Glomerular visceral epithelial cell (primary cell): ENCODE results near the gene CENPU.
"Not testable (repeated sequence)": the region's sequence is repeated elsewhere in the genome, so short reads cannot be mapped to it uniquely, and the experiment has no call there.

Experiments used
- DNase-seq: peaks from one replicate; pipeline ENCODE4 v3.0.0-alpha.2; 2016; ENCODE audit errors: extremely low spot score

CENPU gene

DNA sequence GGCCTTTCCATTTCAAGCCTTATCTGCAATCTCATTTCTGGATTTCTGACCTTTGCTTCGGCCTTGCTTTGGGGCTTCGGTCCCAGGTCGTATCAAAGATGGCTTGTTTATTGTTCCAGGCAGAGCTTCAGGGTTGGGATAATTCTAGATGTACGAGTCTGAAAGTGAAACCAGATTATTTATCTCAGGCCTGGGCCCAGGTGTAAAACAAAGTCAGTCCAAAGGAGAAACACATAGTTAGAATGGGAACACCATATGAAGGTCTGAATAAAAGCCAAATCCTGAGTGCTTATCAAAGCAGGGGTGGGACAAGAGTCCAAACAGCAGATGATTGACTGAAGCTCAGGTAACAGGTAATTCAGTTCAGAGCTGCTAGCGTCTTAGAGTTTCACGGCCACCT is 67.2 kb downstream of the CENPU start:
- no peak for DNase-seq

GRCh38 chr4:184664445-184665210 is 69.3 kb downstream of the CENPU start:
- DNase-seq = no peak

GRCh38 chr4:184662236-184662635 is 71.7 kb downstream of the CENPU start:
- DNase-seq = no peak

DNA sequence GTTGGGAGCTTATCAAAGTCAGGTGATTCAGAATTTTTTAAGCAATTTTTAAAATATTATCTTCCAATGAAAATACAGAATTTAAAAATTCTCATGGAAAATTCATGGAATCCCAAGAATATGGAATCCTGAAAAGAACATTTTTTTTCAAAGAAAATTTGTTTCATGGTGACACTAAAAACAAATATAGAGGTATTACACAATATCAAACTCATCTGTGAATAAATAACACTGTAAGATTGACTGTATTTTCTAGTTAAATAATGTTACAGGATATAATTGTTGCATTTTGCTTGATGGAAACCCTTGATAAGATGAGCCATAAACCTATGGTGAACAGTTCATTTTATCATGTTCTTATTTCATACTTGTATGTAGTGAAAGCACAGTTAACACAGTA is 72.9 kb downstream of the CENPU start:
- DNase-seq = no peak

DNA sequence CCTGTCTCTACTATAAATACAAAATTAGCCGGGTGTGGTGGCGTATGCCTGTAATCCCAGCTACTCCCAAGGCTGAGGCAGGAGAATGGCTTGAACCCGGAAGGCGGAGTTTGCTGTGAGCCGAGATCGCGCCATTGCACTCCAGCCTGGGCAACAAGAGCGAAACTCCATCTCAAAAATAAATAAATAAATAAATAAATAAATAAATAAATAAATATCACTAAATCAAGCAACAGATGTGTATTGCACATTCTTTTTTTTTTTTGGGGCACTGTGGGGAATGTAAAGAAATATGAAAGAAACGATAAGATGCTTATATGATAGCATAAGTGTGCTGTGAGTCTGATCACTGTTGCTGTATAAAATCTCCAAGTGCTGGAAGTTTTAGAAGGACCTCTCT is 76.1 kb downstream of the CENPU start:
- not testable (repeated sequence) for DNase-seq

GRCh38 chr4:184657144-184657543 is 76.8 kb downstream of the CENPU start:
- DNase-seq = no peak

GRCh38 chr4:184655889-184656869 is 77.7 kb downstream of the CENPU start:
- DNase-seq = no peak

- DNase-seq = no peak
Measured at GRCh38 chr4:184653650-184654049, 80.2 kb downstream of the CENPU start.

- DNase-seq = not testable (repeated sequence)
Measured at GRCh38 chr4:184652681-184653080, 81.2 kb downstream of the CENPU start.

- no peak for DNase-seq
Measured at GRCh38 chr4:184651899-184652298, 82.0 kb downstream of the CENPU start.

- peak; percentile 41 for DNase-seq
Measured at GRCh38 chr4:184649971-184650855, 83.7 kb downstream of the CENPU start.

GRCh38 chr4:184649026-184649970 is 84.6 kb downstream of the CENPU start, which contains the start of the genes CASP3 and PRIMPOL:
CASP3 (minus strand) TSS chr4:184649447; CDS start chr4:184638453, 10,994 bp downstream.
PRIMPOL (plus strand) TSS chr4:184649738; CDS start chr4:184657141, 7,403 bp downstream.
- DNase-seq = peak; percentile 98

- DNase-seq = peak; percentile 46
Measured at GRCh38 chr4:184648313-184649025, 85.4 kb downstream of the CENPU start.

DNA sequence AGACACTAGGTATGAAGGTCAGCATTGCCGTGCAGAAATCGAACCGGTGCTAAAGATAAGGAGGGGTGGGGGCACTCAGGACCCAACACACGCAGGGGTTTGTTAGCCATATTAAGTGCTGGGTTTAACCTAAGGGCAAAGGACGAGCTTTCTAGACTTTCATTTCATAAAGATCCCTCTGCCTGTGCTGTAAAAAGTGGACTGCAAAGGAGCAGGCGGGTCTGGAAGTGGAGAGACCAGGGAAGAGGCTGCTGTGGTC is 85.9 kb downstream of the CENPU start:
- no peak for DNase-seq

DNA sequence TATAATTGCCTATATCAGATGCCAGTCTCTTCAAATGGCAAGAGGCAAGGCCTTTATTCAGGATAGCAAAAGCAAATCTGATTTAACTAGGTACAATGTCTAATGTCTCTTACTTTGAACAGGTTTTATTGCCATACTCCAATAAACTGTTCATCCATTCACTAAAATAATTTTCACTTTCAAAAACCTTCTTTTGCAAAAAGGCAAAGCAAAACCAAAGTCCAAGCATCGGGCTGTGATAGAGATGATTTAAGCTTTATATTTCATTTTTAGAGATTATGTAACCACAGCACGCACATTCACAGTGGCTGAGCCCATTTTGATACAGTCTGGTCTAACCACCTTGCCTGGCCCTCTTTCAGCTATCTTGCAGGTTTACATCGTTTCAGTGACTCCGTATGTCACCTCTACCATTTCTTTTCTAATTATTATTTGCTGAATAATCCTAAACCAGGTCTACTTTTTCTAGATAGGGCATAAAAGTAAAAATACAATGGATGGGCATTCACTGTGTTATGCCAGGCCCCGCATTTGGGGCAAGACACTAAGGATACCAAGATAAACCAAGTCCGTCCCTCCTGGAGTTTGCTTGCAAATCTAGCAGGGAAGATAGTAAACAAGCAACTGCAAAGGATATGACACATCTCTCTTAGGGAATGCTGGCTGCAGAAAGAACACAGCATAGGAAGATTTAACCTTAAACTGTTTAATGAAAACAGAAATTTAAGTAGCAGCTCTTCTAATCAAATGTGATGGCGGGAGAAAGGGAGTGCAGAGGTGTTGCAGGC is 86.4 kb downstream of the CENPU start:
- no peak for DNase-seq

DNA sequence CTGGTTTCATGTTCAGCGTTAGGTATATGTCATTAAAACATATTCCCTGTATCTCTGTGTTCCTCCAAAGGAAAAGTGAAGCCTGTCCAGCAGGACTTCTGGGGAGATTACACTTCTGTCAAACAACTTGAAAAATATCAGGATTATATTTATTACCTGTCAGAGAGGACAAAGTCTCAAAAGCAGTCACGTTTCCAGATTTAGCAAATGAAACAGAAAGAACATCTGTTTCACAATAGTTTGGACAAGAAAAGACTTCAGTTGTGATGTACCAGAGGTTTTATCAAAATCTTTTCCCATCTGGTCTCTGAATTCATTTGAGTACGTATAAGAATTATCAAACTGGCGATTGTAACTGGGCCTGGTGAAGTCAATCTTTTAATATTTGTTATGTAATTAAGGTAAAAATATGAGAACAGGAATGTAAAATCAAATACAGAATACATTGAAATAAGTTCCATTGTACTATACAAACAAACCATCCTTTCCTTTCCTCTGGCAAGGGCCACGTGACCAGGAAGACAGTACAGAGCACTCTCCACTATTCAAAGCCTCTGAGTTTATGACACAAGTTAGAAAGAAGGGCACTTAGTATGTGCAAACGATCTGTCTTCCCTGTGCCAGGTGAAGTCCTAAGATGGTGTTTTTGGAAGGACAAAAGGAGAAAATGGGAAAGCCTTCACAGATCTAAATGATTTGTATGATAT is 87.8 kb downstream of the CENPU start:
- DNase-seq = no peak

GRCh38 chr4:184644553-184645307 is 89.2 kb downstream of the CENPU start:
- peak; percentile 84 for DNase-seq
